Measurements from ENCODE around the gene FNDC8.
A peak's percentile ranks its signal among the peaks of the same experiment; 100 is the strongest.
"Not testable (repeated sequence)": the region's sequence is repeated elsewhere in the genome, so short reads cannot be mapped to it uniquely, and the experiment has no call there.

Gene FNDC8

GRCh38 chr17:35121315-35121714, at the start of gene FNDC8:
FNDC8 (plus strand) TSS chr17:35121615; CDS start chr17:35121694, 79 bp downstream.
- no peak for DNase-seq

DNA sequence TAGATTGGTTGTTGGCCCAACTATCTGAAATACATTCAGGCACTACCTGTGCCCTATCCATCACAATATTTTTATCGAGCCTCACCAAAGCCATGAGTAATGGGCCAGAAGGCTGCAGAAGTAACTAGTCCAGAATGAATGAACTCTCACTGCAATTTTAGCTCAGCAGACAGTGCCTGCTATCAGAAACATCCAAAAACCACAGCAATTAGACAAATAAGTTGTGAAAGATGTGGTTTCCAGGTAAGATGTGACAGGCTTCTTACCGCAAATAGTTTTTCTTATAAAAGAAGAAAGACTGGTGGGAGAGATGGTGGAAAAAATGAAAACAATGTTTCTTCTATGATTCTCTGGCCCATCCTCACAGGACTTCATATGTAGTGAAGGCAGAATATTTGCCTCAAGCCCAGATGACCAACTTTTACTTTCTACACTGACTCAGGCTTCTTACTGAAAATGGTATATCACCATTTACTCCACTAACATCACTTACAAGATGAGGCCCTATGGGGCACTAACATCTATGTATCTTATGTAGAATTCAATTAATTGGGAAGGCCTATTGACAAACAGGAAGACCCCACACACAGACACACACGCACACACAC, 48.1 kb upstream of the FNDC8 start:
- no peak for DNase-seq

- DNase-seq: peak; percentile 20
Observed at GRCh38 chr17:35073991-35074627, 47.3 kb upstream of the FNDC8 start.

GRCh38 chr17:35074711-35075707, 46.4 kb upstream of the FNDC8 start:
- DNase-seq: no peak

DNA sequence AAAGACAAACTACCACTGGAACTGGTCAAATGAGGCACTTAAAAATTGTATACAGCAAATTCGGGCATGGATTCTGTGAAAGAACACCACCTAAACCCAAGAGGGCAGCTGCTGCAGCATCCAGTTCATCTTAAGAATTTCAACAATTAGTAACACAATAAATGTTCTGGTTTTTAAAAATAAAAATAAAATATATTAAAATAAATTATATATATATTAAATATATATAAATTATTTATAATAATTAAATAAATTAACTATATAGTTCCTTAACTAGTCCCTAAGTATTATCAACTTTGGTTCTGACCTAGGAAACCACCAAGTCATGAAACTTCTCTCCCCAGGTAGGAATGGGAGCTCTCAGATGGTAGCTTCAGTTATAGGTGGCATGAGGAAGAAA, 44.5 kb upstream of the FNDC8 start:
- DNase-seq: no peak

DNA sequence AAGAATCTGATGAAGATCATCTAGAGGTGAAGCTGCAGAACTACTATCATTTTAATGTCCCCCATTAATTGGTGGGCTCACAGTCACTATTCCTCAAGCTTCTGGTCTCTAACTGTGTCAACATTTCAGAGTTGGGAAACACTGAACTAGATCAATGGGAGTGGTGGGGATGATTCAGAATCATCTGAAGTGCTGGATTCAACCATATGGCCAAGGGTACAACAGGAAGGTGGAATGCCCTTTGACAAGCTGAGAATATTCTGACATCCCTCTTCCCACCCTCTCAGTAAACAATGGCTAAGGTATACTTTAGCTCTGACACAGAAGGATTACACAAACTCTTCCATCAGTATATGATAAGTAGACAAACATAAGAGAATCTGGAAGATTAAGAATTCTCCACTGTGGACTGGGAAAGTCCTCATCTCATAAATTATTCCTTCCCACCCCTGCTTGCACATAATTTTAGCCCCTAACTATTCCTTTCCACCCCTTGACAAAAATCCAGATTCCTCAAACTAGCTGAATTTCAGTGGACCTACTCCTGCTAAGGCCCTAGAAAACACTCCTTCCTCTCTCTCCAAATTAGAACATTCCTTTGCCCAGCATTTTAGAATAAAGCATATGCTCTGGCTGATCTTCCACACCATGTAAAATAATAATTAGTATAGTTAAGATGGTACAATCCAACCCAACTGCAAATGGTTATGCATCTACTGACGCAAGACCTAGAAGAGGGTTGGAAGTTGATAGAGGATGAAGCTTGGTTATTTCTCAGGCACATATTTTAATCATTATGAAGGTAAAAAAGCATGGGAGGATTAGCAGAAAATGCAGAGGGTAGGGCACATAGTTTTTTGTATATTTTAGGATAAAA, 41.6 kb upstream of the FNDC8 start:
- DNase-seq: no peak

DNA sequence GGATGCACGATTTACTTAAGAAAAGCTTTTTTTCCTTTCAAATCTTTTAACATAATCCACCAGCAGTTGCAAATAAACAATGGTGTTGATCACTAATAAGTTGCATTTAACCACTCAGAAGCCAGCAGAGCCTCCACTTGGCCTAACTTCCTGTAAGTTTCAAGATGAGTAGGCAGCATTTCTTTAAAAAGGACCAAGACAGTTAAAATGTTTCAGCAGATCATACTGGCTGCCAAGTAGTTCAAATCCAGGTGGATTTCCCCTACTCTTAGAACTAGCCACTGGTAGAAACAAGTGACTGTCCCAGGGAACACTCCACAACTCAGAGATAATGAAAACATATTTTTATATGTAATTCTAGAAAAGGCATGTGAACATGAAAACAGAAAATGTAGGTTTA, 40.9 kb upstream of the FNDC8 start:
- DNase-seq: no peak

DNA sequence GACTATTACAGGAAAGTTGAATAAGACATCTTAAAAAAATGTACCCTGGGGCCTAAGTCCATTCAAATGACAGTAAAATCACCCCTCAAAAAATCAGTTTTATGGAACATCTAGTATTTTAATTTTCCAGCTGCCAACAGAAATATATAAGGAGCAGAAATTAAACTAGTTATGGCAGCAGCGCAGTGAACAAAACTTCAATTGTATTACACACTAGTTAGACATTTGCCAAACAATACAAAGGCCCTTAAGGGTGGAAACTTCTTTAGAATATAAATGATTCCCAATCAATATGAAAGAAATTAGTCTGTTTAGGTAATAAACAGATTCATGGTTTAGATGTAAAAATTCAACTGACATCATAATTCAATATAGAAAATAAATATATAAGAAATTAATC, 39.8 kb upstream of the FNDC8 start:
- DNase-seq: no peak

- DNase-seq: no peak
Observed at GRCh38 chr17:35082073-35082657, 39.2 kb upstream of the FNDC8 start.

DNA sequence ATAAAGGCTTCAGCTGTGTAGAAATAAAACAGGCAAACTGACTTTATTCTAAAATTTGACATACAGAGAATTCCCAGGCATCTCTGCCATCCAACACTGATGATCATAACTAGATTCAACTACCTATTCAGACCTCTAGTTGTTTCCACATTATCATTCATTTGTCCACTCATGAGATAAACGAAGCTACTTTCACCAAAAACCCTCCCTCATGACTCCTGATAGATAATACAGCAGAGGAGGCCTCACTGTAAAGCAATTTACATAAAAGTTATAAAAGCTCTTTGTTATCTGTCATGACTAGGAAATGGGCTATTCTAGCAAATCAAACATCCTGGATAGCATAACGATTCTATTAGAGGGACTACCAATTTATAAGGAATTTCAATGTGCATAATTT, 38.3 kb upstream of the FNDC8 start:
- DNase-seq: no peak

- DNase-seq: no peak
Observed at GRCh38 chr17:35084987-35085386, 36.4 kb upstream of the FNDC8 start.

DNA sequence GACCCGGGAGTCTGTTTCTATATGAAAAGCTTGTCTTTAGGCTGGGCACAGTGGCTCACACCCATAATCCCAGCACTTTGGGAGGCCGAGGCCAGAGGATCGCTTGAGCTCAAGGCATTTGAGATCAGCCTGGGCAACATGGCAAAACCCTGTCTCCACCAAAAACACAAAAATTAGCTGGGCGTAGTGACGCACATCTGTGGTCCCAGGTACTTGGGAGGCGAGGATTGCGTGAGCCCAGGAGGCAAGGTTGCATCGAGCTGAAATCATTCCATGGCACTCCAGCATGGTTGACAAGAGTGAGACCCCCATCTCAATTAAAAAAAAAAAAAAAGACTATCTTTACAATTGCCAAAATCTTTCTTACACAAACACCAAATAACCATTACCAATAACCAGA, 35.3 kb upstream of the FNDC8 start:
- no peak for DNase-seq

DNA sequence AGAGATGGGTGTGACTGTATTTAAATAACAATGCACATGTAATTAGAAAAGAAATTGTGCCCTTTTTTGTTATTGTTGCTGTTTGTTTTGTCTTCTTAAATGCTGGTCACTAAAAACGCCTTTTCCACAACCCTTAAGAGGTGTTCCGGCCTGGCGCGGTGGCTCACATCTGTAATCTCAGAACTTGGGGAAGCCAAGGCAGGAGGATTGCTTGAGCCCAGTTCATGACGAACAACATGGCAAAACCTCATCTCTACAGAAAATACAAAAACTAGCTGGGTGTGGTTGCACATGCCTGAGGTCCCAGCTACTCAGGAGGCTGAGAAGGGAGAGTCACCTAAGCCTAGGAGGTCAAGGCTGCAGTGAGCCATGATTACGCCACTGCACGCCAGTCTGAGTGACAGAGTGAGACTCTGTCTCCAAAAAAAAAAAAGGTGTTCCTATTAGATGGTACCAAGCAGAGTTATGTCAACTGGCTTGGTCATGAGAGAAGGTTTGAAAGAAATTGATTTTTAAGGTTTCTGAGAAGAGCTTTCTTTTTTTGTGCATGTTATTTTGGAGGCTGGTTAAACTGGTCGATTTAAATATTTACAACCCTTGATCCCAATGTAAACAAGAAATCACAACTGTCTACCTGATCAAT, 34.4 kb upstream of the FNDC8 start:
- no peak for DNase-seq

- peak; percentile 13 for DNase-seq
Observed at GRCh38 chr17:35087731-35088355, 33.6 kb upstream of the FNDC8 start.

DNA sequence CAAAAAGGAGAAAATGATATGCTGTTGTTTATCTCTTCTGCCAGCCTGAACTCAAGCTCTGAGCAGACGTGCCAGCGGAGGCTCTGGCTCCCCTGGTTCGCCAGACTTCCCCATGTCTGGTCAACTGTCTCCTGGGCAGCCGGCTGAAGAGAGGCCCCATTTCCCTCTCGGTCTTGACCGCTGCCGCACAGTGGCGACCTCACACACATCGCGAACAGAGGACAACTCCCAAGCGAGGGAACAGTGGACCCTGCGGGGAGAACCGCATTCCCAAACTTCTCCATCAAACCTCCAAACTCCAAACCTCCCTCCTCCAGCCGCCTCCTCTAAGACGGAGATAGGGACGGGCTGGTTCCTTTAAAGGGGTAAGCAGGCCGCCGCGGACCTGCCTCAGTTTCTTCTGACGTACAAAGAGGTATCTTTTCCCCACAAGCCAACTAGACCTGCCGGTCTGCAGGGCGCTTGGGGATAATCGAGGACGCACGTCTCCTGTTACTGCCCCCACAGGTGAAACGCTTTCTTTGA, 33.0 kb upstream of the FNDC8 start:
- peak; percentile 14 for DNase-seq

DNA sequence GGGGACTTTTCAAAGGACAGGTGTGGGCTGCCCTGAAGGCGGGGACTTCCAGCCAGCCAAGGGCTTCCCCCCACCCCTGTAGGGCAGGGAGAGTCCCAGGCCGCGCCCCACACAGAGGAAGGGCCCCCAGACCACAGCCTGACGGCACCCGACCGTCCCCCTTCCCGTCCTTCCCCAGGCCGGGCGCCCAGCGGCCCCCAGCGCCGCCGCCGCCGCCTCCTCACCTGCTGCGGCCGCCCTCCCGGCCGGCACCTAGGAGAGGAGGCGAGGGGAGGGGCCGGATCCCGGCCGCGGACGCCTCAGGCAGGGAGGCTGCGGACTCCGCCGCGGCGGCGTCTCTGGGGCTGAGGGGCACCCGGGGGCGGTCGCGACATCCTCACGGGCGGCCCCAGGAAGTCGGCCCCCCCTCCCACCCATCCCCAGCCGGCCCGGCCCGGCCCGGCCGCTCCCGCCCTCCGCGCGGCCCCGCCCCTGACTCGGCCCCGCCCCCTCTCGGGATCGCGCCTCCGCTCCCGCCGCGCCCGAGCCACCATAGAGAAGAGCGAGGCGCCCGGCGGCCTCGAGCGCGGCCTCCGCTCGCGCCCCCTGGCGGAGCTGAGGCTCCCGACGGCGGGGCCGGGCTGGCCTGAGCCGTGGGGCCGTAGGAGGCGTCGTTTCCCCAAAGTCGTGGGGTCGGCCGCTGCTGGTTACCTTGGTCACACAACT, 32.4 kb upstream of the FNDC8 start:
- peak; percentile 89 for DNase-seq

DNA sequence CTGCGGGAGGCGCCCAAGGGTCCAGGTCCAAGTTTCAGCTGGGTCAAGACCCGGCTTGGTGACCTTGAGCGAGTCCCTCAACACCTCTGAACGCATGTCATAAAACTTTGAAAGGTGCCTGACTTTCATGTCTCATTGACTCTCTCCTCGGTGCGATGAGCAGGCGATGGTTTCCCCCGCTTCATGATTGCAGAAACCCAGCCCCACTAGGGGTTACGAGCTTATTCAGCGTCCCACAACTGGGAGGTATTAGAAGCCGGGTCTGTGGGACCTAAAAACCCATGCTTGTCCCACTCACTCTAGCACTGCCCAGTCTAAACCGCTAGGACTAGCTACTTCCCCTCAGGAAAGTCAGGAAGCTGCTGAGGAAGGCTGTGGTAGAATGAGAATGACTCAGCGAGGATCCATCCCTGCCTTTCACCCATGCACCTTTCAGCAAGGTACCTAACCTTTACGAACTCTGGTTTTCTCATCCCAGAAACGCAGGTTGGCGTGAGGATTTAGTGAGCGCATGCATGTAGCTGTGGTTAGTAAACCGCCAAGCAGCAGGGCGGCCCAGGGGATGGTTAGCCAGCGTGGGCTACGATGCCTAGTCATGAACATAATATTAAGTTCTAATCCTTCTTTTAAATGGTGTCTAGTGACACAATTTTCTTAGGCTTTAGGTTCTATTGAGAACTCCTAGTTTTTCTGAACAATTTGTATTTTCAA, 31.7 kb upstream of the FNDC8 start:
- DNase-seq: peak; percentile 65

GRCh38 chr17:35090707-35091106, 30.7 kb upstream of the FNDC8 start:
- not testable (repeated sequence) for DNase-seq

DNA sequence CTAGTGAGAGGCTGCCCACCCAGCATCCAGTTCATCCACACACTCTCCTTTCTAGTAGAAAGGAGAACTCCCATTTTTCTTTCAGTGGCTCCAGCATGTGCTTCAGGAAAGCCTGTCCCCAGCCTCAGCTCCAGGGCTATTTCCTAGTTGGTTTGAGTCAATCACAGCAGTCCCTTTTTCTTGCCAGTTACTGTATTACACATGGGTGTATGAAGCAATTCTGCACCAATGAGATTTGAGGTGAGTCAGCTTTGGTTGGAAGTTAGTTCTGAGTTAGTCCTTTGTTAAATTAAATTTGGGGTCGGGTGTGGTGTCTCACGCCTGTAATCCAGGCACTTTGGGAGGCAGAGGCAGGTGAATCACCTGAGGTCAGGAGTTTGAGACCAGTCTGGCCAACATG, 26.5 kb upstream of the FNDC8 start:
- no peak for DNase-seq

- no peak for DNase-seq
Observed at GRCh38 chr17:35095741-35096140, 25.7 kb upstream of the FNDC8 start.
